GM18498 (cell line): ENCODE results near the gene TEAD3.
"Not testable (repeated sequence)": the region's sequence is repeated elsewhere in the genome, so short reads cannot be mapped to it uniquely, and the experiment has no call there.

Experiments
- ATAC-seq: cut with Tn5 transposase; IDR thresholded peaks from one replicate; pipeline ENCODE4 v1.9.1; 2021; ENCODE audit warnings: mild to moderate bottlenecking, moderate library complexity; ENCODE audit not compliant: unreplicated experiment

The TEAD3 gene

GRCh38 chr6:35496841-35497570 lies at the start of gene TEAD3:
TSS of gene TEAD3 (minus strand) at chr6:35497079.
- ATAC-seq, result peak; percentile 62

- no peak for ATAC-seq
Observed at GRCh38 chr6:35544769-35545361, 48.0 kb upstream of the TEAD3 start.

GRCh38 chr6:35543459-35544193 lies 46.7 kb upstream of the TEAD3 start:
- ATAC-seq, result no peak

GRCh38 chr6:35541836-35542235 lies 45.0 kb upstream of the TEAD3 start:
- no peak for ATAC-seq

- no peak for ATAC-seq
Observed at GRCh38 chr6:35539223-35539622, 42.3 kb upstream of the TEAD3 start.

- ATAC-seq, result not testable (repeated sequence)
Observed at GRCh38 chr6:35535847-35536246, 39.0 kb upstream of the TEAD3 start.

- ATAC-seq, result no peak
Observed at GRCh38 chr6:35534407-35535170, 37.7 kb upstream of the TEAD3 start.

GRCh38 chr6:35533981-35534380 lies 37.1 kb upstream of the TEAD3 start:
- ATAC-seq, result no peak

- no peak for ATAC-seq
Observed at GRCh38 chr6:35532126-35532525, 35.2 kb upstream of the TEAD3 start.

GRCh38 chr6:35524380-35525020 lies 27.6 kb upstream of the TEAD3 start:
- ATAC-seq, result no peak

- peak; percentile 47 for ATAC-seq
Observed at GRCh38 chr6:35522660-35523658, 26.1 kb upstream of the TEAD3 start.

GRCh38 chr6:35522151-35522550 lies 25.3 kb upstream of the TEAD3 start:
- no peak for ATAC-seq

- no peak for ATAC-seq
Observed at GRCh38 chr6:35521235-35521634, 24.4 kb upstream of the TEAD3 start.

- ATAC-seq, result no peak
Observed at GRCh38 chr6:35519313-35520015, 22.6 kb upstream of the TEAD3 start.

GRCh38 chr6:35518566-35519312 lies 21.9 kb upstream of the TEAD3 start:
- ATAC-seq, result no peak

GRCh38 chr6:35517978-35518377 lies 21.1 kb upstream of the TEAD3 start:
- not testable (repeated sequence) for ATAC-seq

- ATAC-seq, result no peak
Observed at GRCh38 chr6:35516712-35517111, 19.8 kb upstream of the TEAD3 start.

GRCh38 chr6:35515939-35516338 lies 19.1 kb upstream of the TEAD3 start:
- not testable (repeated sequence) for ATAC-seq
